Smooth muscle cell (in vitro differentiated cells): ENCODE measurements around the gene ERCC4. TPM values are rescaled to one million over a fixed set of nuclear protein-coding genes. Genes with fewer than 3 reads are reported as not detected.

Experiments used
- DNase-seq: peaks from one replicate; lab custom pipeline; 2025; ENCODE audit not compliant: unreplicated experiment; lab: John Stamatoyannopoulos, UW
- H2AFZ ChIP-seq: fragments of 200-600 bp; sonication (generic); 2 replicates; pipeline ENCODE4 v1.6.0; 2016; ENCODE audit warnings: antibody characterized with exemption, low read depth, mild to moderate bottlenecking
- H3F3A ChIP-seq: fragments of 200-600 bp; sonication (generic); 2 replicates; pipeline ENCODE4 v1.6.0; 2017; ENCODE audit warnings: antibody characterized with exemption, low read depth
- H3K27ac ChIP-seq: fragments of 200-600 bp; sonication (generic); 2 replicates; pipeline ENCODE4 v1.5.1; 2016; ENCODE audit warnings: low read depth, mild to moderate bottlenecking
- H3K27me3 ChIP-seq: fragments of 200-600 bp; sonication (generic); 2 replicates; pipeline ENCODE4 v1.6.1; 2016; ENCODE audit warnings: low read depth, mild to moderate bottlenecking
- H3K36me3 ChIP-seq: fragments of 200-600 bp; sonication (generic); 2 replicates; pipeline ENCODE4 v1.5.1; 2016; ENCODE audit warnings: low read depth
- H3K4me1 ChIP-seq: fragments of 200-600 bp; sonication (generic); 2 replicates; pipeline ENCODE4 v1.5.1; 2016; ENCODE audit warnings: low read depth
- H3K4me2 ChIP-seq: fragments of 200-600 bp; sonication (generic); 2 replicates; pipeline ENCODE4 v1.6.0; 2016; ENCODE audit warnings: mild to moderate bottlenecking
- H3K4me3 ChIP-seq: fragments of 200-600 bp; sonication (generic); 2 replicates; pipeline ENCODE4 v1.5.1; 2016; ENCODE audit warnings: mild to moderate bottlenecking
- H3K79me2 ChIP-seq: fragments of 200-600 bp; sonication (generic); 2 replicates; pipeline ENCODE4 v1.6.0; 2016; ENCODE audit warnings: low read depth, mild to moderate bottlenecking
- H3K9ac ChIP-seq: fragments of 200-600 bp; sonication (generic); 2 replicates; pipeline ENCODE4 v1.6.0; 2016; ENCODE audit warnings: low read depth
- H3K9me3 ChIP-seq: fragments of 200-600 bp; sonication (generic); replicated peaks from 2 replicates; pipeline ENCODE4 v1.5.1; 2016; ENCODE audit warnings: low read depth
- H4K20me1 ChIP-seq: fragments of 200-600 bp; sonication (generic); 2 replicates; pipeline ENCODE4 v1.6.0; 2016; ENCODE audit warnings: low read depth
- WGBS: methylation state at CpG from one replicate; pipeline ENCODE4 v1.1.7; 2016; ENCODE audit warnings: low lambda C conversion rate; 5-methylcytosine and 5-hydroxymethylcytosine counted together
- polyA plus RNA-seq: library from polyadenylated mRNA; unstranded; fragments of >200 nt; fragmentation: Nextera tagmentation; extraction: Ambion mirVana; gene quantifications from 2 replicates; pipeline ENCODE4 v1.2.1, GENCODE V29; 2016
- total RNA-seq: library from RNA; depleted of rRNA; stranded (reverse); fragments of >200 nt; gene quantifications from 2 replicates; pipeline ENCODE4 v1.2.3, GENCODE V29; 2014
- TF ChIP-seq, protein P1 (sequence below): fragments of 200-600 bp; sonication (generic); IDR thresholded peaks from 2 replicates; pipeline ENCODE4 v1.5.1; 2017; ENCODE audit warnings: borderline replicate concordance, mild to moderate bottlenecking, antibody characterized with exemption; ENCODE audit not compliant: insufficient read depth, poor library complexity, severe bottlenecking

Gene ERCC4
- total and polyA plus RNA-seq, 2 experiments from 2014 or later: 10.3 to 17.4 TPM

DNA sequence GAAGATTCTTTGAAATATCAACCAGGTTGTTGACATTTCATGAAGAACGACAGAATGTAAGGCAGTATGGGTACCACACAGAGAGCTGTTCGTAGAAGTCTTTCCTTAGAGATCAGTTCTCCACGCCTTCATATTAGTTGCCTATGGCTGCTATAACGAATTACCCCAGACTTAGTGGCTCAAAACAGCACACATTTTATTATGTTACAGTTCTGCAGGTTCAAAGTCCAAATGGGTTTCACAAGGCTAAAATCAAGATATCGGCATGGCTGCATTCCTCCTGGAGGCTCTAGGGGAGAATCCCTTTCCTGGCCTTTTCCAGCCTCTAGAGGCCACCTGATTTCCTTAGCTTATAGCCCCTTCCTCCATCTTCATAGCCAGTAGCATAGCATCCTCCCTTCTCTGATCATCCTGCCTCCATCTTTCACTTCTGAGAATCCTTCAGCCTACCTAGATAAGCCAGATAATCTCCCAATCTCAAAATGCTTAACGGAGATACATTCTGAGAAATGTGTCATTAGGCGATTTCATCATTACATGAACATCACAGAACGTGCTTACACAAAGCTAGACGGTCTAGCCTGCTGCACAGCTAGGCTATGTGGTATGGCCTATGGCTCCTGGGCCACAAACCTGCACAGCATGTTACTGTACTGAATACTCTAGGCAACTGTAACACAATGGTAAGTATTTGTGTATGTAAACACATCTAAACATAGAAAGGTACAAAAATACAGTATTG lies 26.0 kb downstream of the ERCC4 start:
- no peaks in the 10 kb centered on the region for H4K20me1 ChIP-seq
- no peak overlapping the region for H3K4me2 ChIP-seq
- no peak overlapping the region for H3K4me3 ChIP-seq
- no peaks in the 10 kb centered on the region for H3K9me3 ChIP-seq
- TF ChIP-seq, protein P1, sequence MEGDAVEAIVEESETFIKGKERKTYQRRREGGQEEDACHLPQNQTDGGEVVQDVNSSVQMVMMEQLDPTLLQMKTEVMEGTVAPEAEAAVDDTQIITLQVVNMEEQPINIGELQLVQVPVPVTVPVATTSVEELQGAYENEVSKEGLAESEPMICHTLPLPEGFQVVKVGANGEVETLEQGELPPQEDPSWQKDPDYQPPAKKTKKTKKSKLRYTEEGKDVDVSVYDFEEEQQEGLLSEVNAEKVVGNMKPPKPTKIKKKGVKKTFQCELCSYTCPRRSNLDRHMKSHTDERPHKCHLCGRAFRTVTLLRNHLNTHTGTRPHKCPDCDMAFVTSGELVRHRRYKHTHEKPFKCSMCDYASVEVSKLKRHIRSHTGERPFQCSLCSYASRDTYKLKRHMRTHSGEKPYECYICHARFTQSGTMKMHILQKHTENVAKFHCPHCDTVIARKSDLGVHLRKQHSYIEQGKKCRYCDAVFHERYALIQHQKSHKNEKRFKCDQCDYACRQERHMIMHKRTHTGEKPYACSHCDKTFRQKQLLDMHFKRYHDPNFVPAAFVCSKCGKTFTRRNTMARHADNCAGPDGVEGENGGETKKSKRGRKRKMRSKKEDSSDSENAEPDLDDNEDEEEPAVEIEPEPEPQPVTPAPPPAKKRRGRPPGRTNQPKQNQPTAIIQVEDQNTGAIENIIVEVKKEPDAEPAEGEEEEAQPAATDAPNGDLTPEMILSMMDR: no peak
- H3K9ac ChIP-seq: no peak overlapping the region
- DNase-seq: no peak
- WGBS: 70% methylated on average over 9 of the region's 9 CpGs
- H3K79me2 ChIP-seq: no peaks in the 10 kb centered on the region
- H3K27me3 ChIP-seq: no peaks in the 10 kb centered on the region
- no peak overlapping the region for H2AFZ ChIP-seq
- H3F3A ChIP-seq: no peaks in the 10 kb centered on the region
- H3K36me3 ChIP-seq: no peaks in the 10 kb centered on the region
- no peaks in the 10 kb centered on the region for H3K4me1 ChIP-seq
- H3K27ac ChIP-seq: no peak overlapping the region

DNA sequence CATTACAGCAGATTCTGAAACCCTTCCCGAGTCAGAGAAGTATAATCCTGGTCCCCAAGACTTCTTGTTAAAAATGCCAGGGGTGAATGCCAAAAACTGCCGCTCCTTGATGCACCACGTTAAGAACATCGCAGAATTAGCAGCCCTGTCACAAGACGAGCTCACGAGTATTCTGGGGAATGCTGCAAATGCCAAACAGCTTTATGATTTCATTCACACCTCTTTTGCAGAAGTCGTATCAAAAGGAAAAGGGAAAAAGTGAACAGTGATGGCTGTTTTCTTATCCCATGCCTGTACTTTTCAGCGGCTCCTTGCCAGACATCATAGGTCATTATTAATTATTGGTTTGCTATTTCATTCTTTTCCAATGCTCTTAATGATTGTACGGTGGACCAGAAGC lies 28.1 kb downstream of the ERCC4 start:
- Histone ChIP-seq H3K36me3 (no peaks in the 10 kb centered on the region), H3K9ac (no peak overlapping the region), H3K9me3 (no peaks in the 10 kb centered on the region), H2AFZ (no peak overlapping the region), H3K27ac (no peak overlapping the region), H3F3A (no peaks in the 10 kb centered on the region), H4K20me1 (no peaks in the 10 kb centered on the region), H3K4me2 (no peak overlapping the region), H3K4me3 (no peak overlapping the region), H3K4me1 (no peaks in the 10 kb centered on the region), H3K27me3 (no peaks in the 10 kb centered on the region), H3K79me2 (no peaks in the 10 kb centered on the region)
- no peak for DNase-seq
- 55% methylated on average over 9 of the region's 9 CpGs for WGBS
- TF ChIP-seq, protein P1: no peak

DNA sequence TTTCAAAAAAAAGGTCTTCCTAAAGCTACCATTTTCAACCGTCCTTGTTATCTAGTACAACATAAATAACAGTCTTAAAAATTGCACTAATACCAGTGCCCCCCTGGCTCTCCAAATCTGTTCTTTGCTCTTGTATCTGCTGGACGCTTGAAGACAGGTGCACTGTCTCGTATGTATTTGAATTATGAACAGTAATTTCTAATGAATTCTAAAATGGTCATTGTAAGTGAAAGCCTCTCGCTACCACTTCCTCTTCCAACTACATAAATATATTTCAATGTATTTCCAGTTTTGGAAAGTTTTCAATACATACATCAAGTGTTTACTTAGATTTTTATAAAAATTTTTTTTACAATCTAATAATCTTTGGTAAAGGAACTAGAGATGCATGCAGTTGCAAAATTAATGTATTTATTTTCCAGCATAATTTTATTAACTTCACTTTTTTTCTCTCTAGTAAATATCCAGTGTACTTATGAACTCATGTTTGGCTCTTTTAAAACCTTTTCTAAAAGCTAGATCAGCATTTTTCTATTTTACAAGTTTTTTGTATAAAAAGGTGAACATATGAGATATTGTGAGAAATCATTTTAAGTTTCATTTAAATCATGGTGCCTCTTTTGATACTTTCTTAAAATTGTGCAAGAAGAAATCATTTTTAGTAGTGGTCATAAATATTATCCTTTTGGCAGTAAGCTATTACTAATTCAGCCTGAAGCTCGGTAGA lies 31.0 kb downstream of the ERCC4 start:
- H3K27ac ChIP-seq: no peak overlapping the region
- no peaks in the 10 kb centered on the region for H3K79me2 ChIP-seq
- peaks cover 11% of the 10 kb centered on the region for H3K4me1 ChIP-seq
- H3K27me3 ChIP-seq: no peaks in the 10 kb centered on the region
- peaks cover 6% of the 10 kb centered on the region for H3F3A ChIP-seq
- no peak overlapping the region for H2AFZ ChIP-seq
- TF ChIP-seq, protein P1: no peak
- H3K4me2 ChIP-seq: no peak overlapping the region
- H3K4me3 ChIP-seq: no peak overlapping the region
- no peaks in the 10 kb centered on the region for H3K9me3 ChIP-seq
- H4K20me1 ChIP-seq: no peaks in the 10 kb centered on the region
- no peak overlapping the region for H3K9ac ChIP-seq
- WGBS: 59% methylated on average over 5 of the region's 5 CpGs
- no peaks in the 10 kb centered on the region for H3K36me3 ChIP-seq
- DNase-seq: no peak
